HG03139 (cell line): ENCODE results near the gene GMEB2.
"Not testable (repeated sequence)": the region's sequence is repeated elsewhere in the genome, so short reads cannot be mapped to it uniquely, and the experiment has no call there.

Source experiments
- ATAC-seq: cut with Tn5 transposase; IDR thresholded peaks from one replicate; pipeline ENCODE4 v1.9.1; 2021; ENCODE audit not compliant: unreplicated experiment

The GMEB2 gene

GRCh38 chr20:63573647-63574131, 53.2 kb downstream of the GMEB2 start:
- ATAC-seq: no peak

GRCh38 chr20:63572788-63573646, 53.9 kb downstream of the GMEB2 start:
- ATAC-seq: no peak

- ATAC-seq: no peak
Measured at GRCh38 chr20:63572071-63572787, 54.7 kb downstream of the GMEB2 start.

- ATAC-seq: not testable (repeated sequence)
Measured at GRCh38 chr20:63571087-63571478, 55.8 kb downstream of the GMEB2 start.

DNA sequence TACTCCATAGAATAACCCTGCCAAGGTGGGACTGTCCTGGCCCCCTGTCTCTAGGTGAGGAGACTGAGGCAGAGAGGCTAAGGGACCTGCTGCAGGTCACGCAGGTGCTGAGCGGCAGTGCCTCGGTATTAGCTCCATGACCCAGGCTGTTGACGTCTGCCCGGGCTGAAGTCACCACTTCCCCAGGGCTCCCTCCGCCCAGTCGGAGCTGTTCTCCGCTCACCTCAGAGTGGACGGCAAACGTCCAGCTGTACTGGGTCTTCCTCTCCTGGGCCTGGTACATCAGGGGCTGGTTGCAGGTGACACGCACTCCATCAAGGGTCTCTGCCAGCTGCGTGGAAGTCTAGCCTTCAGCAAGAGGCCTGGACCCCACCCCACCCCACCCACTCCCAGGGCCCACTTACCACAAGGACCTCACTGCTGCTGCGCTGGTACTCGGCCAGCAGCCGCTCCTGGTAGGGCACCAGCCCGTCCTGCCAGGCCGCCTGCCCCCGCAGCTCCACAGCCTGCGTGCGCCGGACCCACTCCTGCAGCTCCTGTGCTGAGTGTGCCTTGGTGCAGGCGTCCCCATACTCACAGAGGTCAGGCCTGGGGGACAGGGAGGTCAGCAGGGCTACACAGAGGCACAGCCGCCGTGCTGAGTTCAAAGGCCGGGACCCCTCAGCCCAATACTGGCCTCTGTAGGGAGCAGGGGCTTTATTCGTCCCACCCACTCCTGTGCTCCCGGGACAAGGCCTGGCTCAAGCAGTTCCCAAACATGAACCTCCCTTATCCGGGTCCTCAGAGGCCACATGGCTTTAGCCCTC, 56.4 kb downstream of the GMEB2 start:
- ATAC-seq: no peak

DNA sequence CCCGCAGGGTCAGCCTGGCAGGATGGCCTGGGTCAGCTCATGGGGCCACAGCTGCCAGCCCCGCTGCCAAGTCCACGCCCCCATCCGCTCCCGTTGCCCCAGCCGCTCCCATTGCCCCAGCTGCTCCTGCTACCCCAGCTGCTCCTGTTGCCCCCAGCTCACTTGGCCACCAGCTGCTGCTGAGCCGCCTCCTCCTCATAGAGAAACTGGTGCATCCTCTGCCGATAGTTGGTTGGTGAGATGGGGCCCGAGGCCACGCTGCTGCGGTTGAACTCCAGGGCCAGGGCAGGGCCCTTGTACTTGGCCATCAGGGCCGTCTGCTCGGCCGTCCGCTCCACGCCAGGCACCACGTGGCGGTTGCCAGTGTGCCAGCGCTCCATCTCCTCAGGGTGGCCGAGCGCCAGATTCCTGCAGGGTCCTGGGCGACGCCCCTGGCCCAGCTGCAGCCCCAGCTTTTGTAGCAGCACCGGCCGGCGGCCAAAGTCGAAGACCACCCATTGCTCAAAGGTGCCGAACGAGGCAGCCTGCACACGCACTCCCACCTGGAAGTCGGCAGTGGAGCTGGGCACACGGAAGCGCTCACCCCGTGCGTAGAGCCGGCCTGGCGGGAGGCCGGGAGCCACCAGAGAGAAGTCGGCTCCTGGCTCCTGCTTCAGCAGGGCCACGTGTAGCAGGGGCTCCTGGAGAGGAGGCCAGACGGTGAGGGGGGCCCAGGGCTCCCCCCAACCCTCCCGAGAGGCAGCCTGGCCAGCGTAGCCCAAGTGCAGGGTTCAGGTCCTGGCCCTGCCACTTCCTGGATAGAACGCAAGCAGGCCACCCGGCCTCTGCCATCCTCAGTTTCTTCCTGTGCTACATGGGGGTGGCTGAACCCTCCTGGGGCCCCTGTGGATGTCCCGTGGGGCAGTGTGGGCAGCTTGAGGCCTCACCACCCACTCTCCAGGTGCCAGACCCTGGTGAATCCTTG, 57.6 kb downstream of the GMEB2 start:
- no peak for ATAC-seq

DNA sequence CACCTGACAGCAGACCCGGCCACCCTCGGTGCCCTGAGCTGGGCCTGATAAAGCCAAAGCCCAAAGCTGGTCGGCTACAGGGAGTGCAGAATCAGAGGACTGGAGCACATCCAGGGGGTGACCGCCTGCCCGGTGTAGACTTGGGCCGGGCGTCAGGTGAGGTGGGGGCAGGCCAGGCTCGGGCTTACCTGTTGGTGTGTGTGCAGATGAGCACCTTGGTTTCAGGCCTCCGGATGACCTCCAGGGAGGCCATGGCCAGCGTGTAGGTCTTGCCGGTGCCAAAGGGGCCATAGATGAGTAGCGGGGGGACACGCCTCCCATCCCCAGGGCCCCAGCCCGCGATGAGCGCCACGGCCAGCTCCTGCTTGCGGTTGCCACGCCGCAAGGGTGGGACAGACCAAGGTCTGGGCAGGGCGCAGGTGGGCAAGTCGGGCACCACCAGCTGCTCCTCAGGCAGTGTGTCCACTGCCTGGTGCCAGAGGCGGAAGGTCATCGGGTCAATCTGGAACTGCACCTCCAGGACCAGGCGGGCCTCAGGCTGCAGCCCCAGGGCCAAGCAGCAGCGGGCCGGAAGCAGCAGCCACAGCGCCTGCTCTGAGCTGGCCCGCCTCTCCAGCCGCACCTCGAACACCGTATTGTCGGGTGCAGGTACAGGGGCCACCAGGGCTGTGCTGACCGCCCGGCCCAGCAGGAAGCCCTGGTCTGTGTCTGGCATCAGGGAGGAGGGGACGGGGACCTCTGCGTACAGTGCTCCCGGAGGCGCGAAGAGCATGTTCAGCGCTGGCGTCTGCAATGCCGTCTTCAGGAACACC, 58.5 kb downstream of the GMEB2 start:
- no peak for ATAC-seq

DNA sequence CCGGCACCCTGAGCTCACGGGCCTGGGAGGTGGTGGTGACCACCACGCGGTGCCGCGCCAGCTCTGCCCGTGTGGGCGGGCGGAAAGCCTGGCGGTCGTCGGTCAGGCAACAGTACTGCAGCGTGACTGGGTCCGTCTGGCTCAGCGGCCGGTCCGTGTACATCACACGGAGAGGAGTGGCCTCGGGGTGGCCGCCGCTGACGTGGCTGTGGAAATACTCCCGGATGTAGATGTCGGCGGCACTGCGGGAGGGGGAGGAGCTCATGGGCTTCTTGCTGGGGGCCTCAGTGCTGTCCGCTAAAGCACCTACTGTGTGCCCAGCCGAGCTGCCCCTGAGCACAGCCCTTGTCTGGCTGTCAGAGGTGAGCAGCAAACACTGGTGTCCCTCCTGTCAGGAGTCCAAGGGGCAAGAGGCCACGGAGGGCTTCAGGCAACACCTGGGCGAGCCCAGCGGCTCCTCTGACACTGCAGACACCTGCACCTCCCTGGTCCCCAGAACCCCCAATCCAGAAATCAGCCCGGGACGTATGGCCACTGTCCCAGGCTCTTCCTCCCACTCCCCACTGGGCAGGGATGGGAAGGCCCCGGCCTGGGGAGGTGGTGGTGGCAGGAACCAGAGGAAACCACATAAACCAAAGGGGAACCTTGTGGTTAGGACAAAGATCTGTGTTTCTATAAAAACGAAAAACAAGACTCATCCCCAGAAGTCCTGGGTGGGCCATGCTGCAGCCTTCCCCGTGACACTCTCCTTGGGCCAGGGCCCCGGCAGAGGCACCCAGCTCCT, 59.3 kb downstream of the GMEB2 start:
- no peak for ATAC-seq

DNA sequence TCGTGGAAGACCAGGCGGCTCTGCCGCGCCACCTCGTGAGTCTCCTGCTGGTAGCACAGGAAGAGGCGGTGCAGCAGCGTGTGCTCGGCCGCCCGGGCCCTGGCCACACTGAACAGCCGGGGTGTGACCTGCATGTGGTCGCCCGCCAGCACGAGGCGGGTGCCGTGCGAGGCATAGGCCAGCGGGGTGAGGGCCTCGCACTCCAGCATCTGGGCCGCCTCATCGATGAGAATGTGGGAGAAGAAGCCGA, 59.8 kb downstream of the GMEB2 start:
- no peak for ATAC-seq

- no peak for ATAC-seq
Measured at GRCh38 chr20:63566395-63567135, 60.3 kb downstream of the GMEB2 start.

DNA sequence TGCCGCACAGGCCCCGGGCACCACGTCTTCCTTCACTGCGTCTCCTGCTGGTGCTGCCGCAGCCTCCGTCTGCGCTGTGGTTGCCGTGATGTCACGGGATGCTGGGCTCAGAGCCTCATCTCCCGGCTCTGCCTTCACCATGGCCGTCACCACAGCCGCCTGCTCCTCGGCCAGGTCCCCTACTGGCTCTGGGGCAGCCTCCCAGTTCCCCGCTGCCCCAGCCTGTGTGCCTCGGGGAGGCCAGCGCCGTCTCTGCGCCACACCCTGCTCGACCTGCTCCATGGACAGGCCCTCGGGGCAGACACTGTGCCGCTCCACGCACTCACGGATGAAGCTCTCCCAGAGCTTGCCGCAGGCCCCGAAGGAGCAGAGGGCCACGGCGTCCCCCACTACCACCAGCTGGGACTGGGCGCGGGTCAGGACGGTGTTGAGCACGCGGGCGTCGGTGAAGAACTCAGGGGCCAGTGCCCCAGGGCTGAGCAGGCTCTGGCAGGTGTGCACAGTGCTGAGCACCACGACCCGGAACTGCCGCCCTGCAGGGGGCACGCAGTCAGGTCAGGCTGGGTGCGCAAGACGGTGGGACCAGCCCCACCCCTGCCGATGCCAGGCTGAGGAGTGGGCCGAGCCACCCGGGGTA, 61.1 kb downstream of the GMEB2 start:
- no peak for ATAC-seq

GRCh38 chr20:63565021-63565698, 61.7 kb downstream of the GMEB2 start:
- no peak for ATAC-seq

DNA sequence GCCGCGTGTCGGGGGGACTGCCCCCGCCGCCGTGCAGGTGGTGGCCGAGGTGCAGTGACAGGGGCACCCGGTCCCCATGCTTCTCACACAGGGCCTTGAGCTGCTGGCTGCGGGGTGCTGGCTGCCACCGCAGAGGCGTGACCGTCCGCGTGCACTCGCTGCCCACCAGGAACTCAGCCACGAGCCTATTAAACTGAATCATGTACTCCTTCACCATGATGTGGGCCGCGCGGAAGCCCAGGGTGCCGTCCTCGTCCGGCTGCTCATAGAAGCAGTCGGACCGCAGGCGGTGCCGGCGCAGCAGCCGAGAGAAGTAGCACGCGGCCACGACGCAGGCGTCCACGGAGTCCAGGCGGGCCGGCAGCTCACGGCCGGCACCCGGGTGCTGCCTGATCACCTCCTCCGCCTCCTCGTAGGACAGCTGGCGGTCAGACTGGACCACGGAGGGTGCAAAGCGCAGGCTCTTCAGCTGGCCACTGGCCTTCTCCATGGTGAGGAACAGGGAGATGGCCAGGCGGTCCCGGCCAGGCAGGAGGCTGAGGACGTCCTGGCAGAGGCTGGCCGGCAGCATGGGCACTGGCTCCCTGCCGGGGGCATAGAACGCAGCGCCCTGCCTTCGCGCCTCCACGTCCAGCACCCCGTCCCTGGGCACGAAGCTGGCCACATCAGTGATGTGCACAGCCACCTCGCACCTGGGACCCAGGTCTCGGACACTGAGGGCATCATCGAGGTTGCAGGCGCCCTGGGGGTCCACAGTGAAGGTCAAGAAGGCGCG, 62.7 kb downstream of the GMEB2 start:
- ATAC-seq: no peak

GRCh38 chr20:63563225-63563935, 63.5 kb downstream of the GMEB2 start:
- no peak for ATAC-seq

- no peak for ATAC-seq
Measured at GRCh38 chr20:63562461-63563224, 64.3 kb downstream of the GMEB2 start.
